ENCODE data around the gene SHISA8. TPM values are rescaled to one million over a fixed set of nuclear protein-coding genes. Genes with fewer than 3 reads are reported as not detected.

The SHISA8 gene
- total RNA-seq, 2 donors from 2014 or later, result 0.58 TPM; not detected in 1

- H3K27ac Mint-ChIP-seq, result no peak overlapping the region
- DNase-seq, result no peak
- 93 to 97% methylated on average over 7 to 16 of the region's 16 CpGs for whole genome bisulfite sequencing, 2 experiments (ENCODE audit: insufficient coverage in 1 of 2, insufficient read length in 1 of 2)
- H3K4me1 Mint-ChIP-seq, result no peaks in the 10 kb centered on the region
- H3K27ac ChIP-seq (ENCODE audit: low read depth, low read length), result peak overlapping the region; percentile 11
- no peaks in the 10 kb centered on the region for H3K9me3 Mint-ChIP-seq
- H3K36me3 Mint-ChIP-seq (ENCODE audit: low read depth), result peaks cover 10% of the 10 kb centered on the region
- no peak overlapping the region for H3K4me3 Mint-ChIP-seq
- H3K36me3 ChIP-seq (ENCODE audit: control insufficient read depth, insufficient read depth, low read length), result peaks cover under 1% of the 10 kb centered on the region
- no peaks in the 10 kb centered on the region for H3K9me3 ChIP-seq (ENCODE audit: control insufficient read depth, low read length)
- H3K27me3 ChIP-seq (ENCODE audit: control insufficient read depth, insufficient read depth, low read length, poor library complexity, severe bottlenecking), result no peaks in the 10 kb centered on the region
- H3K27me3 Mint-ChIP-seq (ENCODE audit: insufficient read depth), result peaks cover 4% of the 10 kb centered on the region
- no peak overlapping the region for H3K4me3 ChIP-seq (ENCODE audit: low read length)
- H3K4me1 ChIP-seq (ENCODE audit: control insufficient read depth, insufficient read depth, low read length), result no peaks in the 10 kb centered on the region
- TF ChIP-seq, protein P1, sequence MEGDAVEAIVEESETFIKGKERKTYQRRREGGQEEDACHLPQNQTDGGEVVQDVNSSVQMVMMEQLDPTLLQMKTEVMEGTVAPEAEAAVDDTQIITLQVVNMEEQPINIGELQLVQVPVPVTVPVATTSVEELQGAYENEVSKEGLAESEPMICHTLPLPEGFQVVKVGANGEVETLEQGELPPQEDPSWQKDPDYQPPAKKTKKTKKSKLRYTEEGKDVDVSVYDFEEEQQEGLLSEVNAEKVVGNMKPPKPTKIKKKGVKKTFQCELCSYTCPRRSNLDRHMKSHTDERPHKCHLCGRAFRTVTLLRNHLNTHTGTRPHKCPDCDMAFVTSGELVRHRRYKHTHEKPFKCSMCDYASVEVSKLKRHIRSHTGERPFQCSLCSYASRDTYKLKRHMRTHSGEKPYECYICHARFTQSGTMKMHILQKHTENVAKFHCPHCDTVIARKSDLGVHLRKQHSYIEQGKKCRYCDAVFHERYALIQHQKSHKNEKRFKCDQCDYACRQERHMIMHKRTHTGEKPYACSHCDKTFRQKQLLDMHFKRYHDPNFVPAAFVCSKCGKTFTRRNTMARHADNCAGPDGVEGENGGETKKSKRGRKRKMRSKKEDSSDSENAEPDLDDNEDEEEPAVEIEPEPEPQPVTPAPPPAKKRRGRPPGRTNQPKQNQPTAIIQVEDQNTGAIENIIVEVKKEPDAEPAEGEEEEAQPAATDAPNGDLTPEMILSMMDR (conservative IDR thresholded peaks at IDR 0.05), result no peak
- no peak overlapping the region for H3K9ac ChIP-seq (ENCODE audit: extremely low read depth, low read length, poor library complexity, severe bottlenecking)
Measured at GRCh38 chr22:41933411-41934177, 18.7 kb upstream of the SHISA8 start.

- no peaks in the 10 kb centered on the region for H3K9me3 Mint-ChIP-seq
- Histone ChIP-seq H3K9ac (ENCODE audit: extremely low read depth, low read length, poor library complexity, severe bottlenecking) (no peak overlapping the region), H3K4me3 (ENCODE audit: low read length) (no peak overlapping the region), H3K9me3 (ENCODE audit: control insufficient read depth, low read length) (no peaks in the 10 kb centered on the region), H3K27ac (ENCODE audit: low read depth, low read length) (no peak overlapping the region), H3K4me1 (ENCODE audit: control insufficient read depth, insufficient read depth, low read length) (no peaks in the 10 kb centered on the region), H3K36me3 (ENCODE audit: control insufficient read depth, insufficient read depth, low read length) (no peaks in the 10 kb centered on the region), H3K27me3 (ENCODE audit: control insufficient read depth, insufficient read depth, low read length, poor library complexity, severe bottlenecking) (no peaks in the 10 kb centered on the region)
- peak; percentile 42 for DNase-seq
- H3K27ac Mint-ChIP-seq, result no peak overlapping the region
- TF ChIP-seq, protein P1 (conservative IDR thresholded peaks at IDR 0.05), result no peak
- no peaks in the 10 kb centered on the region for H3K4me1 Mint-ChIP-seq
- WGBS, 2 experiments (ENCODE audit: insufficient coverage in 1 of 2, insufficient read length in 1 of 2), result 95 to 98% methylated on average over 11 to 12 of the region's 12 CpGs
- peaks cover 15% of the 10 kb centered on the region for H3K27me3 Mint-ChIP-seq (ENCODE audit: insufficient read depth)
- no peak overlapping the region for H3K4me3 Mint-ChIP-seq
- H3K36me3 Mint-ChIP-seq (ENCODE audit: low read depth), result peaks cover 5% of the 10 kb centered on the region
Measured at GRCh38 chr22:41932353-41932752, 17.5 kb upstream of the SHISA8 start.

GRCh38 chr22:41931701-41932269 is 16.9 kb upstream of the SHISA8 start:
- no peak overlapping the region for H3K27ac Mint-ChIP-seq
- Histone ChIP-seq H3K36me3 (ENCODE audit: control insufficient read depth, insufficient read depth, low read length) (no peaks in the 10 kb centered on the region), H3K27ac (ENCODE audit: low read depth, low read length) (no peak overlapping the region), H3K9me3 (ENCODE audit: control insufficient read depth, low read length) (no peaks in the 10 kb centered on the region), H3K4me1 (ENCODE audit: control insufficient read depth, insufficient read depth, low read length) (no peaks in the 10 kb centered on the region), H3K27me3 (ENCODE audit: control insufficient read depth, insufficient read depth, low read length, poor library complexity, severe bottlenecking) (peaks cover 5% of the 10 kb centered on the region), H3K4me3 (ENCODE audit: low read length) (no peak overlapping the region), H3K9ac (ENCODE audit: extremely low read depth, low read length, poor library complexity, severe bottlenecking) (no peak overlapping the region)
- peak; percentile 57 for DNase-seq
- no peak overlapping the region for H3K4me3 Mint-ChIP-seq
- H3K9me3 Mint-ChIP-seq, result no peaks in the 10 kb centered on the region
- peaks cover 21% of the 10 kb centered on the region for H3K27me3 Mint-ChIP-seq (ENCODE audit: insufficient read depth)
- WGBS, 2 experiments (ENCODE audit: insufficient coverage in 1 of 2, insufficient read length in 1 of 2), result 90 to 94% methylated on average over 7 to 10 of the region's 10 CpGs
- TF ChIP-seq, protein P1 (conservative IDR thresholded peaks at IDR 0.05), result no peak
- H3K36me3 Mint-ChIP-seq (ENCODE audit: low read depth), result no peaks in the 10 kb centered on the region
- H3K4me1 Mint-ChIP-seq, result no peaks in the 10 kb centered on the region

Data from endodermal cell (in vitro differentiated cells).